Fibroblast of peridontal ligament (primary cell): ENCODE results near the gene HINT1.
A peak's percentile ranks its signal among the peaks of the same experiment; 100 is the strongest.
"Not testable (repeated sequence)": the region's sequence is repeated elsewhere in the genome, so short reads cannot be mapped to it uniquely, and the experiment has no call there.

Experiments
- DNase-seq: peaks from one replicate; pipeline ENCODE4 v3.0.0-alpha.2; 2010; ENCODE audit errors: extremely low read depth

Gene HINT1

DNA sequence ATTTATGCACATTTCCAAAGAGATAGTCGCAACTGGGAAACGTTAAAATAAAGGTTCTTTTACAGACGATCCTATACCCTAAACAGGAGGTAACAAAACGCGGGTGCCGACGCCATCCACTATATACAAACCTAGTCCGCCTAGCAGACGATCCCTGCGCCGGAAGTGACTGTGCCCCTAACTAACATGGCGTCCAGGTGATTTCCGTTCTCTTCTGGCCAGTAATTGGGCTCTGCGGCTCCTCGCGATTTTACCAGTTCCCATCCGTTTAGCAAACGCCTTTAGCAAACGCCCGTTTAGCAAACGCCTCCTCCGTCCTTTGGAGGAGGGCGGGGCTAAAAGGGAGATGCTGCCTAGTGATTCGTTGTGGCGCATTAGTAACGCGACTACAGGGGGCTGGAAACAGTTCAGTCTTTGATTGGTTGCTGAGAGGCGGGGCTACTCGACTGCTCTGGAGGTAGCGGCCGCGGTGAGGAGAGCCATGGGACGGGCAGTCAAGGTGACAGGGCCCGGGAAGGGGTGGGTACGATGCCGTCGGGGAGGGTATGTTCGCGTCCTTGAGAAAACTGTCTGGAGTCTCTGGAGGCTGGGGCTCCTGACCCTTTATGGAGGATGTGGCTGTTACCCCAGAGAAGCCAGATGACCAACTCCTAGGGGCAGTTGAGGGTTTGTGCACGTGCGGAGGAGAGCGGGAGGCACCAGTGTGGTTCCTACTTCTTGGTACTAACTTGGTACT, 5.7 kb upstream of the HINT1 start, which contains the start of gene LYRM7:
Gene LYRM7, plus strand, starts transcription at position 405 of the 736 bp plus-strand sequence. Its CDS starts 77 bp downstream, at position 482.
- peak; percentile 99 for DNase-seq

DNA sequence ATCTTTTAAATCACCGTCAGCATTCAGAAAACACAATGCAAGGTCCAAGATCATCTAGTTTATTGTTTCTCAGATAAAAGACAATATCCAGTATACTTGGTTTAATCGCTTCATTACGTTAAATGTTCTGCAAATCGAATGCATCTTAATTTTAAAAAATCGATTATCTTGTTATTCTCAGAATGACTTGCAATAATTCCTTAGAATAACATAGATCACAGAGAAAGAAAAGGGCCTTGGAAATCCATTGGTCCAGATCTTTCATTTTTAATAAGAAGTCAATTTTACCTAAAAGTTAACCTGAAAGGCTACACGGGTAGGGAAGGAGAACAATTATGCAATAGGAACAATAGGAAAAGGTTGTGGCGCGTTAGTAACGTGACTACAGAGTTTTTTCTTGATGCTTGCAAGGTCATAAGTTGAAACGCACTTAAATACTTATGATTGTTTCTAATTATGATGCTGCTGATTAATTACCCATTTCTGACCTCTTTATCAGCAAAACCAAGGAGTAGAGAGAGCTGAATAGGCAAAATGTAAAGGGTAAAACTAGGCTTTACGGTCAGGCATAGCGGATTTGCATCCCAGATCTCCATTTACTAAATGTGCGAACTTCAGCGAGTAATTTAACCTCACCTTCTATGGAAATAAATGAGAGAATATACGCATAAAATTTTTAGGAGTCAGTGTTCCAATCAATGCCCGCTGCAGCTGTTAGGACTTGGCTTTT, 4.9 kb upstream of the HINT1 start:
- no peak for DNase-seq

DNA sequence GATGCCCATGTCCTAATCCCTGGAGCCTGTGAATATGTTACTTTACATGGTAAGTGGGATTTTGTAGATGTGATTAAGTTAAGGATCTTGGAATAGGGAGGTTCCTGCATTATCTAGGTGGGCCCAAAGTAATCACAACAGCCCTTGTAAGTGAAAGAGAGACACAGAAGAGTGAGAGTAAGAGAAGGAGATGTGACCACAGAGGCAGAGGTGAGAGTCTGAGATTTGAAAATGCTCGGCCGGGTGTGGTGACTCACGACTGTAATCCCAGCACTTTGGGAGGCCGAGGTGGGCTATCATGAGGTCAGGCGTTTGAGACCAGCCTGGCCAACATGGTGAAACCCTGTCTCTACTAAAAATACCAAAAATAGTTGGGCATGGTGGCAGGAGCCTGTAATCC, 2.6 kb upstream of the HINT1 start:
- DNase-seq: no peak

DNA sequence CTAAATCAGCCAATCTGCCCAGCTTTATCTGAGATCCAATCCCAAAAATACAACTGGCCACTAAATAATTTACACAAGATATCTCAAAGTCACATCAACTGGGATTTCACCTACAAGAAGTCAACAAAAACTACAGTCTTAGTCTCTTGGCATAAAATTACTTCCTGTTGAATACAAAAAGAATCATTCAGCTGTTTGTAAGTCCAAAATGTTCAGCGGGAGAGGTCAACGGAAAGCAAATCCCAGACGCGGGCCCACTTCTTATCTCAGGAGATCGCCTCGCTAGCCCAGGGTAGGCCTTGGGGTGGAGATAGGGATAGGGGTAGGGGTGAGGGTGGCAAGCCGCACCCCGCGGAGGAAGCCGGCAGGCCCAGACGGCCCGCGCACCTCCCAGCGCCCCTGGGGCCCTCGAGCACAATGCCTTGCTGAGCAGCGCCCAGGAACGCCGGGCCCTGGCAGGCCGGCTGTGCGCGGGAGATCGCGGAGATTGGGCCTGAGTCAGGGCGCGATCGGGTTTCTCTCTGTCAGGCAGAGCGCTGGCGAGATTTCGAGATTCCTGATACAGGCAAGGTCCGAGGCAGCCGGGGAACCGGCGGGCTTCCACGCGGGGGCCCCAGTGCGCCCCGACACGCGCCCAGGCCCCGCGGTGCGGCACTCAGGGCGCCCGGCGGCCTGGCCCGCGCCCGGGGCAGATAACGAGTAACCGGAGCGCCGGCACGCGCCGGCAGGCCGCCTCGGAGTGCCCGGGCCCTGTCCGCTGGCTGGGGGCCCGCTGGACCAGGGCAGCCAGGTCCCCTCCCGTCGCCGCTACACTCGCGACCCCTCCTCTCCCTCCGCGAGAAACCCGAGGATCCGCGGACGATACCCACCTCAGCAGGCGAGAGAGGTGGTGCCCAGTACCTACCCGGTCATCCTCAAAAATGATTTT, 601 bp downstream of the HINT1 start:
- peak; percentile 79 for DNase-seq

DNA sequence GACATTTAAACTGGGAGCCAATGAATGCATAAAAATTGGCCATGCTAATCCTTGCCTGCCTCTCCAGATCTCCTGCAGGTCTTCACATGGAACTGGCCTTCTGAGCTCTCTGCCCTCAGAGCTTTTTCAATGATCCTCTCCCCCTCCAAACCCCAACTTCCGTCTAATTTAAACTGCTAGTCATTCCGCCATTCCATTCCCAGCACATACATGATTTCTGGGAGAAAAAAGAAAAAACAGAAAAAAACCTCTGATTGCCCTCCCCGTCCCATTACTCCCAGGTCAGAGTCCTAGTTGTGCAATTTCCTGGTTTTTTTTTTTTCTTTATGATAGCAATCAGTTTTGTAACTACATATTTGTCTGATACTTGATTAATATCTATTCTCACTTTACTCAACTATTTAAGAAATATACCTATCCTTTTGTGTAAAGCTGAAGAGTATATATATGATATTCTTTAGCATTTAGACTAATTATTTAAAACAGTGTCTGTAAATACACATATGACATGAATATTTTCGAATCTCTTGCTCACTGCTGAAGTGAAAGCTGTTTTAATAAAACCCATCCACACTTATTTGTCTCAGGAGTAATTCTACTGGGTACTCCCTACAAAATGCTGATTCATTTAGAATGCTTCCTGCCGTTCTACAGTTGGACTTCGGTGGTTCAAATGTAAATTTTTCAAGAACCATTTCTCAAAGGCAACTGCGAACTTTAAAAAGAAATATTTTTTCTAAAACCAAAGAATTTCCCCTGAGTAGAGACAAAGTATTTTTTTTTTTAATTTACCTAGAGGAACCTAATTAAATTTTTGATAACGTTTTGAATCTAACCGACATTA, 1.6 kb downstream of the HINT1 start:
- peak; percentile 55 for DNase-seq

DNA sequence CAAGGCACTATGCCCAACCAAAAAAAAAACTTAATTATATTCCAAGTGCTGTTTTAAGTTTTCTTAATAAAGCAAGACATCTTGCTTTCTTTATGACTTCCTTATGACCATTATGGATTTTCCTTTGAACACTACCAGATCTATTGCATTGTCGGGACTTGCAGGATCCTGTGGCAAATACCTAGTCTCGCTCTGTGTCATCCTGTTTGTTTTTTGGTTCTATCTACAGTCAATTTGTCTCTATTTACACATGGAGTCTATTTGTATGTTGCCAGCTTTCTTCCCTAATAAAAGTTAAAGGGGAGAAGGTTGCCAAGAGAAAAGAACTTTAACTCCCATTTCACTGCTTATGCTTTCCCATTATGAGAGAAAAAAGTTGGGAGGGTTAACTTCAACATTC, 4.9 kb downstream of the HINT1 start:
- DNase-seq: no peak

DNA sequence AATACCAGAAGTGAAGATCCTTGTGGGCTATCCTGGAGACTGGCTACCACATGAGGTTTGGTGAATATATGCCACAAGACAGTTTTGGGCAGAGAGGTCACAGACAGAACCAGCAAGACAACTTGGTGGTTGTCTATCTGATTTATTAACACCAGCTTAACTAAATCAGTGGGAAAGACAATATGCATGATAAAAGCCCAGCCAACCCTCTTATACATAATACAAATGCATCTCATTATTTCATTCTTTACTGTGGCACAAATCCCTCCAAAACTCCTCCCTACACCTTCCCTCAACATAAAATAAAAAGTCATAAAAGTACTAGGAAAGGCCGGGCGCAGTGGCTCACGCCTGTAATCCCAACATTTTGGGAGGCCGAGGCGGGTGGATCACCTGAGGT, 8.1 kb downstream of the HINT1 start:
- no peak for DNase-seq

DNA sequence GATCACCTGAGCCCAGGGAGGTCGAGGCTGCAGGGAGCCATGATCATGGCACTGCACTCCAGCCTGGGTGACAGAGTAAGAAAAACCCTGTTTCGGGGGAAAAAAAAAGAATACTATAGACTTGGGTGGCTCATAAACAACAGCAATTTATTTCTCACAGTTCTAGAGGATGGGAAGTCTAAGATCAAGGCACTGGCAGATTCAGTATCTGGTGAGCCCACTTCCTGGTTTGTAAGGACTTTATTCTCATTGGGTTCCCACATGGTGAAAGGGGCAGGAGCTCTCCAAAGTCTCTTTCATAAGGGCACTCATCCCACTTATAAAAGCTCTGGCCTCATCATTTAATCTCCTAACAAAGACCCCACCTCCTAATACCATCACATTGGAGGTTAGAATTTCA, 8.7 kb downstream of the HINT1 start:
- DNase-seq: no peak

DNA sequence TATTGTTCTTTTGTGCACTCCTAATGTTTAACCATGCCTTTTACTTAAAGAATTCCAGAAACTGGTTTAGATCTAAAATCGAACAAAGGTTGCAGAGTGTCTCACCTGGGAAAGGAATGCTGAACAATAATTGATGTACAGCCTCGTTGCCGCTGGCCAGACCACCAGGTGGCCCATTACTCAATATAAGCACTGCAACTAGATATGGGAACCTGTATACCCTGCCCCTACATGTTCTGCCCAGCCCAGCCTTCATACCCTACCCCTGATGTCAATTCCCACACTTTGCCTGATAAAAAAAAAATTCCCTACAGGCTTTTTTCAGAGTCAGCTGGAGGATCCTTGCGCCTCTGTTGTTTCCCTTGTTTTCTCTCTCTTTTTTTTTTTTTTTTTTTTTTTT, 13.8 kb downstream of the HINT1 start:
- no peak for DNase-seq

DNA sequence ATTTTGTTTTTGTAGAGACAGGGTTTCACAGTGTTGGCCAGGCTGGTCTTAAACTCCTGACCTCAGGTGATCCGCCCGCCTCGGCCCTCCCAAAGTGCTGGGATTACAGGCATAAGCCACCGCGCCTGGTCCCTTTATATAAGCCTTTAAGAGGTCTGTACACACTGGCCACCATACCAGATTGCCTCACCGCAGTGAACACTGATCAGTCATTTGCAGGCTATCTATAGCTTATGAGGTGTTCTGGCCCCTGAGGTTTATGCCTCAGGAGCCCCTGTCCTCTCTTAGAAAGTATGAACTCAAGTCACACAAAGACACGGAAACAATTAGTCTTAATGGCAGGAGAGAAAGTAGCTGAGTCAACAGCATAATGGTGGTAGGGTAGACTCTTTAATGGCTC, 14.6 kb downstream of the HINT1 start:
- DNase-seq: no peak

DNA sequence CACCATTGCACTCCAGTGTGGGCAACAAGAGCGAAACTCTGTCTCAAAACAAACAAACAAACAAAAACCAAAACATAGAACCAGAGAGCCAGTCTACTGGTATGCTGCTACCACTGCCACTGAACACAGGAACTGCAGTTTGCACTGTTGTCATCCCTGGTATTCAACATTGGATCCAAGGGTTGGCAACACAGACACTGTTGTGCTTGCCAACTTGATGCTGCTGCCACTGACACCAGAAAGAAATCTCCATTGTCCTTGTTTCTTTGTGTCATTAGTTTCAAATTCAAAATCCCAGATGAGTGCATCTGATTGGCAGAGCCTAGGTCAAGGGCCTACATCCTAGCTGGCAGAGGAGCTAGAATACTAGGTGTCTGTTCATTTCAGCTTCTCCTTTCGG, 16.2 kb downstream of the HINT1 start:
- DNase-seq: no peak

DNA sequence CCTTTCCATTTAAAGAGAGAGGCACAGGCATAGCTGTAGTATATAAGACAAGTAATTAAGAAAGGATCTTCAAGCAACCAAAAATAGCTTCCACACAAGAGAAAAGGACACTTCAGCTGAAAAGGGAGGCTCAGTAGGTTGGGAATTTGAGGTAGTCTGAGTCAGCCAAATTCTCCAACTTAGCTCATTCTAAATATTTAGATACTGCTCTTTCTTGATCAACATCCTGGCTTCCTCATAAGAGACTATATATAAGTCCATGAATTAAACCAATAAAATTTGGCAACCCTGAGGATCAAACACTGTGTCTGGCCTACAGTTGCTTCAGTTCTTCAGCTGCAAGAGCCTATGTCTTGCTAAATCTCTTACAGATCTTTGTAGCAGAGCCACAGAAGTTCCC, 17.8 kb downstream of the HINT1 start:
- peak; percentile 50 for DNase-seq

DNA sequence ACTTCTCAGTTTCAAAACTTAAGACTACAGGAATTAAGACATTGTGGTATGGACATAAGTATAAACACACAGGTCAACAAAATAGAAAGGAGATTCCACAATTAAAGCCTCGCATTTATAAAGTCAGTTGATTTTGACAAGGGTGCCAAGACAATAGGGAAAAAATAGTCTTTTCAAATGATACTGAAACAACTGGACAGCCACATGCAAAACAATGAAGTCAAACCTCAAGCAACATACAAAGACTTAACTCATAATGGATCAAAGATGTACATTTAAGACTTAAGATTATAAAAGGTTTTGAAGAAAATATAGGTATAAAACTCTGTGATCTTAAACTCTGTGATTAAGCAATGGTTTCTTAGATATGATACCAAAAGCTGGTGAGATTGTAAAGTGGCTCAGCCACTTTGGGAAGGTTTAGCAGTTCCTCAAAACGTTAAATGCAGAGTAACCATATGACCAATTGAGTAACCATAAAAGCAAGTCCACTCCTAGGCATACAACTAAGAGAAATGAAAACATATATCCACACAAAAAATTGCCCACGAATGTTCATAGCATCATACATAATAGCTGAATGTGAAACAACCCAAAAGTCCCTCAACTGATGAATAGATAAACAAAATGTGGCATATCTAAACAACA, 22.0 kb downstream of the HINT1 start:
- no peak for DNase-seq

DNA sequence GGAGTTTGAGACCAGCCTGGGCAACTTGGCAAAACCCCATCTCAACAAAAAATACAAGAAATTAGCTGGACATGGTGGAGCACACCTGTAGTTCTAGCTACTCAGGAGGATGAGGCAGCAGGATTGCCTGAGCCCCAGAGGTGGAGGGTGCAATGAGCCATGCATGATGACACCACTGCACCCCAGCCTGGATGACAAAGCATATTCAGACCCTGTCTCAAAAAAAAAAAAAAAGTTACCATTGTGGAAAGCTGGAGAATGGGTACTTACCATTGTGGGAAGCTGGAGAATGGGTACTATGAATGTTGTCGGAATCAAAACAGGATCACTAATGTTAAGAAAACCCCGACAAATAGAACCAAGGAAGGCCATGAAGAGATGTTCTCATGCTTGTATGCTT, 25.7 kb downstream of the HINT1 start:
- DNase-seq: no peak

DNA sequence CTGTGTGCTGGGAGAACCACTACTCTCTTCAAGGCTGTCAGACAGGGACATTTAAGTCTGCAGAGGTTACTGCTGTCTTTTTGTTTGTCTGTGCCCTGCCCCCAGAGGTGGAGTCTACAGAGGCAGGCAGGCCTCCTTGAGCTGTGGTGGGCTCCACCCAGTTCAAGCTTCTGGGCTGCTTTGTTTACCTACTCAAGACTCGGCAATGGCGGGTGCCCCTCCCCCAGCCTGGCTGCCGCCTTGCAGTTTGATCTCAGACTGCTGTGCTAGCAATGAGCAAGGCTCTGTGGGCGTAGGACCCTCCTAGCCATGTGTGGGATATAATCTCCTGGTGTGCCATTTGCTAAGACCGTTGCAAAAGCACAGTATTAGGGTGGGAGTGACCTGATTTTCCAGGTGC, 26.6 kb downstream of the HINT1 start:
- DNase-seq: not testable (repeated sequence)

DNA sequence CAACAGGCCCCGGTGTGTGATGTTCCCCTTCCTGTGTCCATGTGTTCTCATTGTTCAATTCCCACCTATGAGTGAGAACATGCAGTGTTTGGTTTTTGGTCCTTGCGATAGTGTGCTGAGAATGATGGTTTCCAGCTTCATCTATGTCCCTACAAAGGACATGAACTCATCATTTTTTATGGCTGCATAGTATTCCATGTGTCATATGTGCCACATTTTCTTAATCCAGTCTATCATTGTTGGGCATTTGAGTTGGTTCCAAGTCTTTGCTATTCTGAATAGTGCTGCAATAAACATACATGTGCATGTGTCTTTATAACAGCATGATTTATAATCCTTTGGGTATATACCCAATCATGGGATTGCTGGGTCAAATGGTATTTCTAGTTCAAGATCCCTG, 32.0 kb downstream of the HINT1 start:
- not testable (repeated sequence) for DNase-seq

DNA sequence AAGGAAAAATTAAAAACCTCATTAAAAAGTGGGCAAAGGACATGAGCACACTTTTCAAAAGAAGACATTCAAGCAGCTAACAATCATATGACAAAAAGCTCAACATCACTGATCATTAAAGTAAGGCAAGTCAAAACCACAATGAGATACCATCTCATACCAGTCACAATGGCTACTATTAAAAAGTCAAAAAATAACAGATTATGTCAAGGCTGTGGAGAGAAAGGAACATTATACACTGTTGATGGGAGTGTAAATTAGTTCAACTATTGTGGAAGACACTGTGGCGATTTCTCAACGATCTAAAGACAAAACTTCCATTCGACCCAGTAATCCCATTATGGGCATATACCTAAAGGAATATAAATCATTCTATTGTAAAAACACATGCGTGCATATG, 35.8 kb downstream of the HINT1 start:
- DNase-seq: no peak

DNA sequence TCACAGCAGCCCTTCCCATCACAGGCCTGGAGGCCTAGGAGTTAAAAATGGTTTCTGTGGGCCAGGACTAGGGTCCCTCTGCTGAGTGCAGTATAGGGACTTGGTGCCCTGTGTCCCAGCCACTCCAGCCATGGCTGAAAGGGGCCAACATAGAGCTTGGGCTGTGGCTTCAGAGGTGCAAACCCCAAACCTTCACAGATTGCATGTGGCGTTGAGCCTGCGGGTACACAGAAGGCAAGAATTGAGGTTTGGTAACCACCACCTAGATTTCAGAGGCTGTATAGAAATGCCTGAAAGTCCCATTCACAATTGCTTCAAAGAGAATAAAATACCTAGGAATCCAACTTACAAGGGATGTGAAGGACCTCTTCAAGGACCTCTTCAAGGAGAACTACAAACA, 37.8 kb downstream of the HINT1 start:
- not testable (repeated sequence) for DNase-seq

DNA sequence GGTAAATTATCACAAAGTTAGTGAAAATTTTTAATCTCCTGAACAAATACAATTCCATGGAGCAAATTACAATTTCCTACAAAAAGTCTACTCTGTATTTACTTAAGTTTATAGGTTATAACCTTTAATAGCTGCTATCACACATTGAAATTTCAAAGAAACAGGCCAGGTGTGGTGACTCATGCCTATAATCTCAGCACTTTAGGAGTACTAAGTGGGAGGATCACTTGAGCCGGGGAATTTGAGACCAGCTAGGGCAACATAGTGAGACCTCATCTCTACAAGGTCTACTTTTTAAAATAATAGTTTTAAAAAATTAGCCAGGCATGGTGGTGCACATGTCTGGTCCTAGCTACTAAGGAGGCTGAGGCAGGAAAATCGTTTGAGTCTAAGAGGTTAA, 50.3 kb downstream of the HINT1 start:
- DNase-seq: no peak

DNA sequence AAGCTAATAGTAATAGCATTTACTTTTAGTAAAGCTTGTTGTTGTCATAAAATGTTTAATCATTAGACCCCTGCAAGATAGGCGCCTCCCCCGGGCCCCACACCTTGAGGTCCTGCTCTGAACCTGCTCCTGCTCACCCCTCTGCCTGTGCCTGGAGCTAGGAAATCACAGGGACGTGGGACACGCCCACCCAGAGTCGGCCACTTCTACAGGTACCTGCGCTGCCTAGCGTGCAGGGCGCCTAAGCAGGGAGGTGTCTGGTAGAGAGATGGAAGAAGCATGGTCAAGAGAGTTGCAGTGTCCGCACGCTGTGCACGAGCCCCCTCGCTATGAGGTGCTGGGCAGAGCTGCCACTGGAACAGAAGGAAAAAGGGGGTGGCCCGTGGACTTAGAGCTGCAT, 52.6 kb downstream of the HINT1 start:
- DNase-seq: no peak

DNA sequence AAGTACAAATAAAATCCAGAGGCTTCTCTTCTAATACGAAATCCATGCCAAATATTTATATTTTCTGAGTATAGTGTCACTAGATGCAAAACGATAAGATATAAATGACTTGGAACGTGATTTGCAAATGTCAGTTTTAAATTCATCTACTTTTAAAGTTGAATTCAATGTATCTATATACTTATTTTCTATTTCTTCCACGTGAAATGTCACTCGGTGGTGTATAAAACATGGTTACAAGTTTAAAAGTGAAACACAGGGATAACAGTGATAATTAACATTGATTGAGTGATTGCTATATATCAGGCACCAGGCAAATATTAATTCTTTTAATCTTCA, 54.8 kb downstream of the HINT1 start:
- no peak for DNase-seq
